Measurements from ENCODE around the gene CRYAB.

- TF ChIP-seq POLR2A (IDR thresholded peaks at IDR 0.05) (no peak), CTCF (IDR thresholded peaks at IDR 0.05) (no peak)
These were observed 26.3 kb upstream of the CRYAB start for GRCh38 chr11:111937844-111938243.
